Dermis microvascular lymphatic vessel endothelial cell (primary cell): Measurements from ENCODE around the gene SHISA8. TPM values are rescaled to one million over a fixed set of nuclear protein-coding genes. Genes with fewer than 3 reads are reported as not detected.

Source experiments
- DNase-seq, 2 donors: peaks; one replicate each; pipeline versions ENCODE4 v3.0.0 to v3.0.0-alpha.2; 2010; ENCODE audit warnings: low read depth in 2 of 2
- total RNA-seq: library from RNA; depleted of rRNA; stranded (reverse); fragments of >200 nt; gene quantifications from 2 replicates; pipeline ENCODE4 v1.2.1, GENCODE V29; 2014

SHISA8 gene
- total RNA-seq, 1 donor from 2014 or later, result not detected

DNA sequence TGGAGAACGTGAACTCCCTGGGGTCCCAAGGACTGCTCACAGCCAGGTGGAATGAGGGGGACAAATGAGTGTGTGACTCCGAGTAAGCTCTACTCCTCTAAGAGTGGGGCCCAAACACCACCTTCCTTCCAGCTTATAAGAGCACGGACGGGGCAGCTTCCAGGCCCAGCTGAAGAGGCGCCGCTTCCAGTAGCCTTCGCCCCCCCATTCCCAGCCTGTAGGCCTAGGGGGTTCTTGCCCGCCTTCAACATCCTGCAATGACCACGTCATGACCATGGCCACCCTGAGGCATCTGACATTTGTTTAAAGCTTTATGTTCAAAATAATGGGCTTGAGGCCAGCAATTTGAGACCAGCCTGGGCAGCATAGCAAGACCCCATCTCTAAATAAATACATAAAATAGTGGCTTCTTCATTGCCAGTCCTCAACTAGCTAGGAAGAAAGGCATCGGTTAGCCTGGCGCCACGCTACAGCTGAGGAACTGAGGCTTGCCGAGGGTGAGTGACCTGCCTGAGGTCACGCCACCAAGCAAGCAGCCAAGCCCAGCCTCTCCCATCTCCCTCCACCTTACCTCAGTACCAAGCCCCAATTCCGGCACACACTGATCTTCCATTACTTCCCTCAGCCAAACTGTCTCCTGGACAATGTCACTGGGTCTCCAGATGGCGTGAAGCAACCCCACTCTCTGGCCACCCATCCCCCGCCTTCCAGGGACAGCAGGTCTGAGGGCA lies 19.6 kb upstream of the SHISA8 start:
- DNase-seq, result no peak

DNA sequence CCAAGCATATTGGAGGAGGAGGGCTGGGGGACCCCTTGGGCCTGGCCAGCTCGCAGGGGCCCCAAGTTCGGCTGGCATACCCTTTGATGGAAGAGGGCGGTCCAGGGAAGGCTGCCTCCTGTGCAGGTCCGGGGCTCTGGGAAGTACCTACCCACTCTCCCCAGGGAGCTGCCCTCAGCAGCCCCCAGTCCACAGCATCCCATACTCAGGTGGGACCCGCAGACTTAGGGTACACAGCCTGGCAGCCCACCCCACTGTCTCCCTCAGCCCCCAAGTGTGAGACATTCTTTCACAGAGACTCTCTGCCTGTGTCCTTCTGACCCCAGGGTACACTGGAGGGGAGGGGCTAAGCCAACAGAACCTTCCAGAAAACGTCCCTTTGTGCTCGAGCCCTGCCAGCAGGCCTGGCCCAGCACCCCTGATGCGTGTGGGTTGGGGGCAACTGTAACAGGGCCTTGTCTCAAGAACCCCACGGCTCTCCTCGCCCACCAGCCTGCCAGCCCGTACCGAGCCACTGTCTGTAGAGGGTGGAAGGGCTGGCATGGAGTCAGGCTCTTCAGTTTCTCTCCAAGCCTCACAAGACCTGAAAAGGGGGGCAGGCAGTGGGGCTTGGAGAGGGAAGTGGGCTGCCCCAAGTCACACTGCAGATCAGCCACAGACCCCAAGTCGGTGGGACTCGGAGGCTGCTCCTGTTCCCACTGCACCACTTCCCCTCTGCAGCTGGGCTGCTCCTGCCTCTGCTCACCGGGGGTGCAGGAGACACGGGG lies 18.7 kb upstream of the SHISA8 start:
- DNase-seq, result no peak

- no peak for DNase-seq
Observed at GRCh38 chr22:41932353-41932752, 17.5 kb upstream of the SHISA8 start.

GRCh38 chr22:41931701-41932269 lies 16.9 kb upstream of the SHISA8 start:
- no peak for DNase-seq

DNA sequence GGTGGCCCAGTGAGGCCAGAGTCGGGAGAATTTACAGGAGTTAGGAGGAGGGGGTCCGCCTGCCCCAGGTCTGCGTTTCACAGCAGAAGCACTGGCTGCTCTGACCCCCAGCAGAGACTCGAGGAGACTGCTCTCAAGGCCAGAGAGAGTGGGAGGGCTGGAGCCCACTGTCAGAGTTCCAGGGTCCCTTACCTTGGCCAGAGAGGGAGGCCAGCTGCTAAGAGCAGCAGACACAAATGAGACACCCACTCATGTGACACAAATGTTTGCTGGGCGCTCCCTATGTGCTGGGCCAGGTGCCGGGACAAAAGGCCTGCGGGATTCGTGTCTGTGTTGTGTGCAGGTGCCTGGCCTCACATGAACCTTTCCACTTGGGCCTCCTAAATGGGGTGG lies 14.5 kb upstream of the SHISA8 start:
- no peak for DNase-seq

DNA sequence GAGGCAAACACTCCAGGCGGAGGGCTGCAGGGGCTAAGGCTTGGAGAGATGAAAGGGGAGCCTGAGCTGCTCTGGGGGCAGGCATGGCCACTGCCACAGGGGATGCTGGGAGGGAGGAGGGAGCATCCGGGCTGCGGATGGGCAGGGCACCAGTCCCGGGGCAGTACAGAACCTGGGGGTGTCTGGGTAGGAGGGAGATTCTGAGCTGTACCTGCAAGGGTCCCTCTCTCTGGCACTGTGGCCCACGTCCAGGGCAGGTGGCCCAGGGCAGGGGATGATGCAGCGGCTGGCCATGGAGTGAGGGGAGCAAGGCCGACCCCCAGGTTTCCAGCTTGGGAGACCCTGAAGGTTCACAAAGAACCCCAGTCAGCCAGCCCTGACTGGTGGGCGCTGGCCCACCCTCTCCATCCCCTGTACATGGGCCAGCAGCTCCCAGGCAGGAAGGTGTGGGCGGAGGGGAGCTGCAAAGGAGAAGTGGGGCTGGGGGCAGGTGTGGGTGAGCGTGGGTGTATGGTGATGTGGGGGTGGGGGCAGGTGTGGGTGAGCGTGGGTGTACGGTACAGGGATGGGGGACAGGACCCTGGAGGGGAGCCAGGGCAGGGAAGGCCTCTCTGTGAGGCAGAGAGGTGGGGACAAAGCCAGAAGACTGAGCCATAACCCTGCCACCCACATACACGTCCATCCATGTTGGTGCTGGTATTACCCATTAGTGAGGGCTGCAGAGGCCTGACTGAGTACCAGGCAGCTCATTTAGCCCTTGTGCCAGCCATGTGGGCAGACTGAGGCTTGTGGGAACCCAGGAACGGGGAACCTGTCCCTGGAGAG lies 13.9 kb upstream of the SHISA8 start:
- DNase-seq, result no peak

DNA sequence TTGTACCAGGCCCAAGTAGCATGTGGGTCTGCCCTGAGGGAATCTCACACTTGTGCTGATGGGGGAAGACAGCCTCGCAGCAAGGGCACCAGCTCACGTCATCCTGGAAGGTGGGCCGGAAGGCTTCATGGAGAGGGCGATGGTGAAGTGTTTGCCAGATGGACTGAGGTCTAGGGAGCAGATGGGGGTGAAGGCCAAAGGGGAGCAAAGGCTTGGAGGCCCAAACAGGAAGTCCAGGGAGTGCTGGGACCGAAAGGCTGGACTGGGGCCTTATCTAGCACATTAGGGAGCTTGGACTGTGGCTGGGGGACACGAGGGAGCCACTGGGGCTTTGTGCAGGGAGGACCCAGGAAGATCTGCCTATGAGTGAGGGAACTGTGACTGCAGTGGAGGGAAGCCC lies 12.9 kb upstream of the SHISA8 start:
- no peak for DNase-seq

DNA sequence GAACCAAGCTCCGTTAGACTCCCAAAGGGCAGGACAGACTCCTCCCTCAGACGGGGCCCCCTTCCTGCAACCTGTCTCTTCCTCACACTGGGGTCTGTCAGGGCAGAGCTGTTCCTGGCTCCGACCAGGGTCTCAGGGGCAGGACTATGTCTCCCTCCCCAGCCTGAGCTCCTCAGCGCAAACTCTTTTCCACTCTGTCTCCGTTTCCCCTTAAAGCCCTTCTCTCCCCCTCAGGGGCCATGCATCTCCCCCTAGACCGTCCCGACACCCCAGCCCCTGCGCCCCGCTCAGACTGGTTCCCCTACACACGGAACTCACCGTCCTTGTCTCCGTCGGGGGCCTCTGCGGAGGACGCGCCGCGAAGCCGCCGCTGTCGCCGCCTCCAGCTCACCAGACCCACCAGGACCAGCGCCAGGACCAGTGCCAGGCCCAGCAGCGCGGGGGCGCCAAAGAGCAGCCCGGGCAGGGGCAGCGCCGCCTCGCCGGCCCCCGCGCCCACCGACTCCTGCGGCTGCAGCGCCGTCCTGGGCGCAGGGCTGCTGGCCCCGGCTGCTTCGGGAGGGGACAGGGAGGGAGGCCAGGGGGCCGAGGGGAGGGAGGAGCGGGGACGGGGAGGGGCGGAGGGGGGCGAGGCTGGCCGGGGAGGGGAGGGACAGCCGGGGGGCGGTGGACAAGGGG lies 11.0 kb upstream of the SHISA8 start:
- DNase-seq, result peak in 1 of 2 donors; percentile 67

DNA sequence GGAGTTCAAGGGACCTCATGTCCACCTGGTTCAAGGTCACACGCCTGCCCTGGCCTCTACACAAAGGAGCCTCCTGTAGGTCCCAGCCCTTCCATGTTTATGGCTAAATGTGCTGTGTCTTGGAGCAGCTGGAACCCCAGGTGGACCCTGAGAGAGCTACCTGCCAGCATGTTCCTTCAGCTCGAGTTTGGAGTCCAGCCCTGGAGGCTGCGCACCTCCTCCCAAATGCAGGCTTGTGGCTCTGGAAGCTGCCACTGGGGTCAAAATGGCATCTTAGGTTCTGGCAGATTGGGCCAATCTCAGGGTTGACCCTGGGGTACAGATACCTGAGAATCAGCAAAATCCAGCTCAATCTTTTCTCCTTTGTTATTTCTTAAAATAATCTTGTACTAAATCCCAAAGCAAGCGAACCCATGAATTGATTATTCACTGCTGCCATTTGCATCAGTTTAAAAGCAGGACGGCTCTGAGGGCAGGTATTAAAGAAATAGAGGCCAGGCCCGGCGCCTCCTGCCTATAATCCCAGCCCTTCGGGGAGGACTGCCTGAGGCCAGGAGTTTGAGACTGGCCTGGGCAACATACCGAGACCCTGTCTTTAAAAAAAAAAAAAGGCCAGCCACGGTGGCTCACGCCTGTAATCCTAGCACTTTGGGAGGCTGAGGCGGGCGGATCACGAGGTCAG lies 8.9 kb upstream of the SHISA8 start:
- DNase-seq, result no peak

DNA sequence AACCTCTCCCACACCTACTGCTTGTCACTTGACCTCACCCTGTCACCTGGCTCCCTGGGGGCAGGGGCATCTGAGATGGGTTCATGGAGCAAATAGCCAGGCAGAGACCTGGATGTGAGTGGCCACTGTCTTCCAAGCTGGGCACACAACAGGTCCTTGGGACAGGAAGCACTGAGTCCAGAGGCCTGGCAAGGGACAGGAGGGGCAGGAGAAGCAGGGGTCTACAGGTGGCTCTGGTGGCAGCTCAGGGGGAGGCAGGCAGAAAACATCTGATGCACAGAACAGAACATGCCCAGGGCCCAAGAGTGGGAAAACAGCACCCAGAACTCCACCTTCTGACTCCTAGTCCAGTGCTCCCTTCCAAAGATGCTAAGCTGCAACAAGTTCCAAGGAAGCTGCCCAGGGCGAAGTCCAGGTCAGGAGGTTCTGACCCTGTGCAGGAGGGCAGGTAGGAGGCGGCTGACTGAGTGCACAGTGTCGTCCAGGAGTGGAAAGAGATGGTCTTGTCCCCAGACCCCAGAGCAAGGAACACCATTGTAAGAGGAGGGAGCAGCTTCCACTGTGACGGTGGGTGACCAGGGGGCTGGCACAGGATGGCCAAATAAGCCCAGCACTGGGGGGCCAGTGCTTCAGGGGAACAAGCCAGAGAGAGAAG lies 8.2 kb upstream of the SHISA8 start:
- no peak for DNase-seq

GRCh38 chr22:41922328-41922727 lies 7.5 kb upstream of the SHISA8 start:
- no peak for DNase-seq

GRCh38 chr22:41920271-41920976 lies 5.5 kb upstream of the SHISA8 start:
- DNase-seq, result no peak

GRCh38 chr22:41919357-41920224 lies 4.7 kb upstream of the SHISA8 start:
- no peak for DNase-seq

DNA sequence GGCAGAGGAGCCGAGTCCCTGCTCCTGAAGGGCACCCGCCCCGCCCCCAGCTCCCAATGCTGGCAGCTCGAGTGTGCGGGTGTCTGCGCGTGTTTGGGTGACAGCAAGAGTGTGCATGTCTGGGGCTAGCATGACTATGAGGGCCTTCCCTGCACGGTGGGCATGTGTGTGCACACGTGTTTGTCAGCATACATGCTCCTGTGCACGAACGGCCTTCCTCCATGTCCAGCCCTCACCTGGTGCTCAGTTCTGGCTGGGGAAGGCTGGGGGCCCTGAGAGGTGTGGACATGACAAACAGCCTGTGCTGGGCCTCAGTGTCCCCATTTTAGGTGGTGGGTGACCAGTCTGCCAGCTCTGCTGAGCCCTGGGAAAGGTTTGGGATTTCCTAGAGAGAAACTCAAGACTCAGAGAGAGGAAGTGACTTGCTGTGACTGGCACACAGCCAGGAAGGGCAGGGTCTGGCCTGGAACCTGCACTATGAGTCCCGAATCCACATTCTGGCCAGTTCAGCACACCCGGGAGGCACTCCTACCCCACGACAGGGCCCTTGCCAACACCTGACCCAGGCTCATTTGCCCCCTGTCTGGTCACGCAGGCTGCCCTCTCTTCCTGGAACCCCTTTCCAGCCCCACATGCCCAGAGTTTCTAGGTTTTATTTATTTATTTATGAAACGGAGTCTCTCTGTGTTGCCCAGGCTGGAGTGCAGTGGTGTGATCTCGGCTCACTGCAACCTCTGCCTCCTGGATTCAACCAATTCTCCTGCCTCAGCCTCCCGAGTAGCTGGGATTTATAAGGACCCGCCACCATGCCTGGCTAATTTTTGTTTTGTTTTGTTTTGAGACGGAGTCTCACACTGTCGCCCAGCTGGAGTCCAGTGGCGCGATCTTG lies 3.3 kb upstream of the SHISA8 start:
- DNase-seq, result peak in 1 of 2 donors; percentile 58

DNA sequence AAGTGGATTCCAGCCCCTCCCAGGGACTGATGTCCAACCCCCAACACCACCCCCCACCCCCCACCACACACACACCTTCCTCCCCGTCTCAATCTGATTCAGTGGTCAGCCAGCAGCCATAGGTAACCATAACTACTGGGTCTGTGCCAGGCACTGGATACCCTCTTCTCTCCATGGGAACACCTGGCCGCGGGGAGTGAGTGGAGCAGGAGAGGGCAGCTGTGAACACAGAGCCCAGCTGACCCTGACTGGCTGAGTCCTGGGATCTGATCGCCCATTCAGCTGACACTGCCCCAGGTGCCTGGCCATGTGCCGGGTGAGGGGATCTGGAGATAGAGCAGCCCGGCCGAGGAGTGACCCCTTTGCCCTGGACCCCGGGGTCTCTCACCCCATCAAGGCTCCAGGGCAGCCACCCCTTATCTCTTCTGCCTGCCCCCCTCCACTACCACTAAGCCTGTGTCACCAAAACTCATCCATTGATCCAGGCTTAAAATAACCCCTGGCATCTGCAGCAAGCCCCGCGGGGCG lies 2.6 kb upstream of the SHISA8 start:
- DNase-seq, result no peak

DNA sequence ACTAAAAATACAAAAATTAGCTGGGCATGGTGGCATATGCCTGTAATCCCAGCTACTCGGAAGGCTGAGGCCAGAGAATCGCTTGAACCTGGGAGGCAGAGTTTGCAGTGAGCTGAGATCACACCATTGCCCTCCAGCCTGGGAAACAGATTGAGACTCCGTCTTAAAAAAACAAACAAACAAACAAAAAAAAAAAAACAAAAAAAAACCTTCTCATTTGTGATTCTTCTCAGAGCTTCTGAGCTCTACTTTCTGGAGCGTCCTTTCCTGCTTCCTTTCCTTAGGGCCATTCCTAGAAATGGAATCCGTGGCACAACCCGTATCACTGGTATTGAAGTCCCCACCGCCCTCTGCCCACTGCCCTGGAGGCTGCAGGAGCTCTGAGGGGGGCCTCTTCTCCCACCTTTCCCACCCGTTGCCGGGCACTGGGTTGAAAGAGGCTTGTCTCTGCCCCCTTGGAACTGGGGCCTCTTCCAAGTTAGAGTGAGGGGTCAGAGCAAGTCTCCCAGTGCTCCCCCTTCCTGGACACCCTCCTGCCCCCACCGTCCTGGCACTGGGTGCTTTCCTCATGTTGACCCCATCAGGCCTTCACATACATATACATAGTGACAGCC lies 2.0 kb upstream of the SHISA8 start:
- DNase-seq, result no peak
